ENCODE data around the gene NAA11.
"Not testable (repeated sequence)": the region's sequence is repeated elsewhere in the genome, so short reads cannot be mapped to it uniquely, and the experiment has no call there.

Gene NAA11

GRCh38 chr4:79308137-79308536 is 17.7 kb downstream of the NAA11 start:
- no peak for DNase-seq

- DNase-seq, result no peak
Measured at GRCh38 chr4:79306795-79307194, 19.1 kb downstream of the NAA11 start.

- DNase-seq, result no peak
Measured at GRCh38 chr4:79300280-79300679, 25.6 kb downstream of the NAA11 start.

GRCh38 chr4:79298484-79298883 is 27.4 kb downstream of the NAA11 start:
- no peak for DNase-seq

- DNase-seq, result no peak
Measured at GRCh38 chr4:79298027-79298426, 27.8 kb downstream of the NAA11 start.

GRCh38 chr4:79297479-79297878 is 28.4 kb downstream of the NAA11 start:
- DNase-seq, result no peak

- DNase-seq, result no peak
Measured at GRCh38 chr4:79296768-79297428, 29.0 kb downstream of the NAA11 start.

GRCh38 chr4:79295086-79295485 is 30.8 kb downstream of the NAA11 start:
- no peak for DNase-seq

- DNase-seq, result no peak
Measured at GRCh38 chr4:79294064-79294463, 31.8 kb downstream of the NAA11 start.

- no peak for DNase-seq
Measured at GRCh38 chr4:79292008-79292407, 33.9 kb downstream of the NAA11 start.

- no peak for DNase-seq
Measured at GRCh38 chr4:79290376-79290775, 35.5 kb downstream of the NAA11 start.

GRCh38 chr4:79288185-79288584 is 37.7 kb downstream of the NAA11 start:
- no peak for DNase-seq

GRCh38 chr4:79287718-79288117 is 38.1 kb downstream of the NAA11 start:
- DNase-seq, result no peak

- DNase-seq, result no peak
Measured at GRCh38 chr4:79287076-79287475, 38.8 kb downstream of the NAA11 start.

- DNase-seq, result no peak
Measured at GRCh38 chr4:79281566-79282359, 44.1 kb downstream of the NAA11 start.

- not testable (repeated sequence) for DNase-seq
Measured at GRCh38 chr4:79277467-79277866, 48.4 kb downstream of the NAA11 start.

GRCh38 chr4:79273915-79274314 is 51.9 kb downstream of the NAA11 start:
- no peak for DNase-seq

GRCh38 chr4:79272761-79273160 is 53.1 kb downstream of the NAA11 start:
- no peak for DNase-seq

GRCh38 chr4:79272126-79272525 is 53.7 kb downstream of the NAA11 start:
- DNase-seq, result no peak

- no peak for DNase-seq
Measured at GRCh38 chr4:79267671-79268070, 58.2 kb downstream of the NAA11 start.
